HEK293 (cell line): ENCODE results near the gene TECPR2.

ENCODE experiments used
- GLIS2 ChIP-seq: fragments of 450-650 bp; formaldehyde crosslinking; IDR thresholded peaks from 2 replicates; pipeline ENCODE4 v1.5.1; 2016; ENCODE audit warnings: missing biosample characterization, missing genetic modification characterization
- KLF8 ChIP-seq: fragments of 450-650 bp; formaldehyde crosslinking; IDR thresholded peaks from 2 replicates; pipeline ENCODE4 v1.5.1; 2016; ENCODE audit warnings: missing biosample characterization, missing genetic modification characterization
- OSR2 ChIP-seq: fragments of 450-650 bp; formaldehyde crosslinking; IDR thresholded peaks from 2 replicates; pipeline ENCODE4 v1.5.1; 2016; ENCODE audit warnings: missing biosample characterization, missing genetic modification characterization
- PRDM1 ChIP-seq: fragments of 450-650 bp; formaldehyde crosslinking; IDR thresholded peaks from 2 replicates; pipeline ENCODE4; 2016; ENCODE audit warnings: missing biosample characterization, missing genetic modification characterization
- REST ChIP-seq: fragments of 450-650 bp; formaldehyde crosslinking; IDR thresholded peaks from 2 replicates; pipeline ENCODE4 v1.5.1; 2016; ENCODE audit warnings: missing biosample characterization, missing genetic modification characterization
- ZBTB11 ChIP-seq: fragments of 450-650 bp; formaldehyde crosslinking; conservative IDR thresholded peaks from 2 replicates; pipeline ENCODE4 v1.5.1; 2016; ENCODE audit warnings: low read depth, missing biosample characterization, missing genetic modification characterization
- ZBTB17 ChIP-seq: fragments of 450-650 bp; formaldehyde crosslinking; IDR thresholded peaks from 2 replicates; pipeline ENCODE4 v1.5.1; 2016; ENCODE audit warnings: missing biosample characterization, missing genetic modification characterization
- ZEB2 ChIP-seq: fragments of 450-650 bp; formaldehyde crosslinking; IDR thresholded peaks from 2 replicates; pipeline ENCODE4 v1.5.1; 2016; ENCODE audit warnings: missing biosample characterization, missing genetic modification characterization
- ZIC2 ChIP-seq: fragments of 450-650 bp; formaldehyde crosslinking; IDR thresholded peaks from 2 replicates; pipeline ENCODE4 v1.5.1; 2016; ENCODE audit warnings: missing biosample characterization, missing genetic modification characterization
- ZNF221 ChIP-seq: fragments of 450-650 bp; formaldehyde crosslinking; IDR thresholded peaks from 2 replicates; pipeline ENCODE4 v1.5.1; 2017; ENCODE audit warnings: missing biosample characterization, missing genetic modification characterization, borderline replicate concordance
- ZNF23 ChIP-seq: fragments of 450-650 bp; formaldehyde crosslinking; IDR thresholded peaks from 2 replicates; pipeline ENCODE4 v1.5.1; 2016; ENCODE audit warnings: missing biosample characterization, missing genetic modification characterization, borderline replicate concordance
- ZNF324 ChIP-seq: fragments of 450-650 bp; formaldehyde crosslinking; IDR thresholded peaks from 2 replicates; pipeline ENCODE4 v1.5.1; 2016; ENCODE audit warnings: missing biosample characterization, missing genetic modification characterization
- ZNF354C ChIP-seq: fragments of 450-650 bp; formaldehyde crosslinking; IDR thresholded peaks from 2 replicates; pipeline ENCODE4 v1.5.1; 2016; ENCODE audit warnings: missing biosample characterization, missing genetic modification characterization, low read depth, borderline replicate concordance
- ZNF585B ChIP-seq: fragments of 450-650 bp; formaldehyde crosslinking; IDR thresholded peaks from 2 replicates; pipeline ENCODE4 v1.5.1; 2016; ENCODE audit warnings: missing biosample characterization, missing genetic modification characterization
- ZNF596 ChIP-seq: fragments of 450-650 bp; IDR thresholded peaks from 2 replicates; pipeline ENCODE4 v1.5.0; 2018; ENCODE audit warnings: missing biosample characterization, mild to moderate bottlenecking, missing genetic modification characterization, moderate library complexity
- TF ChIP-seq, protein P1 (sequence below): fragments of 450-650 bp; formaldehyde crosslinking; IDR thresholded peaks from 2 replicates; pipeline ENCODE4 v1.5.1; 2016; ENCODE audit warnings: missing biosample characterization, missing genetic modification characterization
- TF ChIP-seq, protein P2 (sequence below): fragments of 450-650 bp; formaldehyde crosslinking; IDR thresholded peaks from 2 replicates; pipeline ENCODE4 v1.5.1; 2016; ENCODE audit warnings: missing biosample characterization, missing genetic modification characterization
- TF ChIP-seq, protein P3 (sequence below): fragments of 450-650 bp; formaldehyde crosslinking; IDR thresholded peaks from 2 replicates; pipeline ENCODE4 v1.5.1; 2016; ENCODE audit warnings: missing biosample characterization, missing genetic modification characterization
- TF ChIP-seq, protein P4 (sequence below): fragments of 450-650 bp; formaldehyde crosslinking; IDR thresholded peaks from 2 replicates; pipeline ENCODE4 v1.5.1; 2016; ENCODE audit warnings: missing biosample characterization, missing genetic modification characterization

TECPR2 gene

DNA sequence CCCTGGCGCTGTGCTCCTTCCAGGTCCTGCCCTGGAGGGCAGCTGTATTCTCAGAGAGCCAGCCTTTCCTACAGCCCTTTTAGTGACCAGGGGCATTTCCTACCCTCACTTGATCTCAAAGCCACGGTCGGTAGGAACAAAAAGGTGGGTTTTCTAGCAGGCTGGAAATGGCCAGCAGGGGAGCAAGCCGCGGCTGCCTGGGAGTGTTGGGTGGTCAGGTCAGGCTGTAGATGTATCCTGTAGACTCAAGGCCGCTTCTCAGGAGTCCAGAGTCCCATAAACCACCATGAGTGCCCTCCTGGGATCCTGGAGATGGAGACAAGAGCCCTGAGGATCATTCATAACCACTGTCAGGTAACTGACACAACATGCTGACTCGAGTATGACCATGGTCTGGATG is 18.7 kb upstream of the TECPR2 start (continued):
- TF ChIP-seq, protein P1, sequence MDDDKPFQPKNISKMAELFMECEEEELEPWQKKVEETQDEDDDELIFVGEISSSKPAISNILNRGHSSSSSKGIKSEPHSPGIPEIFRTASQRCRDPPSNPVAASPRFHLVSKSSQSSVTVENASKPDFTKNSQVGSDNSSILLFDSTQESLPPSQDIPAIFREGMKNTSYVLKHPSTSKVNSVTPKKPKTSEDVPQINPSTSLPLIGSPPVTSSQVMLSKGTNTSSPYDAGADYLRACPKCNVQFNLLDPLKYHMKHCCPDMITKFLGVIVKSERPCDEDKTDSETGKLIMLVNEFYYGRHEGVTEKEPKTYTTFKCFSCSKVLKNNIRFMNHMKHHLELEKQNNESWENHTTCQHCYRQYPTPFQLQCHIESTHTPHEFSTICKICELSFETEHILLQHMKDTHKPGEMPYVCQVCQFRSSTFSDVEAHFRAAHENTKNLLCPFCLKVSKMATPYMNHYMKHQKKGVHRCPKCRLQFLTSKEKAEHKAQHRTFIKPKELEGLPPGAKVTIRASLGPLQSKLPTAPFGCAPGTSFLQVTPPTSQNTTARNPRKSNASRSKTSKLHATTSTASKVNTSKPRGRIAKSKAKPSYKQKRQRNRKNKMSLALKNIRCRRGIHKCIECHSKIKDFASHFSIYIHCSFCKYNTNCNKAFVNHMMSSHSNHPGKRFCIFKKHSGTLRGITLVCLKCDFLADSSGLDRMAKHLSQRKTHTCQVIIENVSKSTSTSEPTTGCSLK (tag by site-specific recombination), result no peak
- TF ChIP-seq KLF8 (no peak), ZNF23 (no peak), PRDM1 (no peak), OSR2 (tag by site-specific recombination) (no peak), ZNF596 (no peak), ZBTB17 (tag by site-specific recombination) (no peak), ZNF585B (no peak), ZEB2 (tag by site-specific recombination) (no peak), ZBTB11 (tag by site-specific recombination) (no peak), ZIC2 (tag by site-specific recombination) (no peak), ZNF354C (tag by site-specific recombination) (no peak), GLIS2 (no peak), REST (no peak), ZNF324 (tag by site-specific recombination) (no peak), ZNF221 (tag by site-specific recombination) (no peak)
- TF ChIP-seq, protein P2, sequence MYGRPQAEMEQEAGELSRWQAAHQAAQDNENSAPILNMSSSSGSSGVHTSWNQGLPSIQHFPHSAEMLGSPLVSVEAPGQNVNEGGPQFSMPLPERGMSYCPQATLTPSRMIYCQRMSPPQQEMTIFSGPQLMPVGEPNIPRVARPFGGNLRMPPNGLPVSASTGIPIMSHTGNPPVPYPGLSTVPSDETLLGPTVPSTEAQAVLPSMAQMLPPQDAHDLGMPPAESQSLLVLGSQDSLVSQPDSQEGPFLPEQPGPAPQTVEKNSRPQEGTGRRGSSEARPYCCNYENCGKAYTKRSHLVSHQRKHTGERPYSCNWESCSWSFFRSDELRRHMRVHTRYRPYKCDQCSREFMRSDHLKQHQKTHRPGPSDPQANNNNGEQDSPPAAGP (tag by site-specific recombination), result no peak
- TF ChIP-seq, protein P3, sequence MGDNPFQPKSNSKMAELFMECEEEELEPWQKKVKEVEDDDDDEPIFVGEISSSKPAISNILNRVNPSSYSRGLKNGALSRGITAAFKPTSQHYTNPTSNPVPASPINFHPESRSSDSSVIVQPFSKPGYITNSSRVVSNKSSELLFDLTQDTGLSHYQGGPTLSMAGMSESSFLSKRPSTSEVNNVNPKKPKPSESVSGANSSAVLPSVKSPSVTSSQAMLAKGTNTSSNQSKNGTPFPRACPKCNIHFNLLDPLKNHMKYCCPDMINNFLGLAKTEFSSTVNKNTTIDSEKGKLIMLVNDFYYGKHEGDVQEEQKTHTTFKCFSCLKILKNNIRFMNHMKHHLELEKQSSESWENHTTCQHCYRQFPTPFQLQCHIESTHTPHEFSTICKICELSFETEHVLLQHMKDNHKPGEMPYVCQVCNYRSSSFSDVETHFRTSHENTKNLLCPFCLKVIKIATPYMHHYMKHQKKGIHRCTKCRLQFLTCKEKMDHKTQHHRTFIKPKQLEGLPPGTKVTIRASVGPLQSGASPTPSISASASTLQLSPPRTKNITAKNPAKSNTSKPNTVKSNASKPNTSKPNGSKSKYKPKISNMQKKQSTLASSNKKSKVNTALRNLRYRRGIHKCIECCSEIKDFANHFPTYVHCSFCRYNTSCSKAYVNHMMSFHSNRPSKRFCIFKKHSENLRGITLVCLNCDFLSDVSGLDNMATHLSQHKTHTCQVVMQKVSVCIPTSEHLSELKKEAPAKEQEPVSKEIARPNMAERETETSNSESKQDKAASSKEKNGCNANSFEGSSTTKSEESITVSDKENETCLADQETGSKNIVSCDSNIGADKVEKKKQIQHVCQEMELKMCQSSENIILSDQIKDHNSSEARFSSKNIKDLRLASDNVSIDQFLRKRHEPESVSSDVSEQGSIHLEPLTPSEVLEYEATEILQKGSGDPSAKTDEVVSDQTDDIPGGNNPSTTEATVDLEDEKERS (tag by site-specific recombination), result no peak
- TF ChIP-seq, protein P4, sequence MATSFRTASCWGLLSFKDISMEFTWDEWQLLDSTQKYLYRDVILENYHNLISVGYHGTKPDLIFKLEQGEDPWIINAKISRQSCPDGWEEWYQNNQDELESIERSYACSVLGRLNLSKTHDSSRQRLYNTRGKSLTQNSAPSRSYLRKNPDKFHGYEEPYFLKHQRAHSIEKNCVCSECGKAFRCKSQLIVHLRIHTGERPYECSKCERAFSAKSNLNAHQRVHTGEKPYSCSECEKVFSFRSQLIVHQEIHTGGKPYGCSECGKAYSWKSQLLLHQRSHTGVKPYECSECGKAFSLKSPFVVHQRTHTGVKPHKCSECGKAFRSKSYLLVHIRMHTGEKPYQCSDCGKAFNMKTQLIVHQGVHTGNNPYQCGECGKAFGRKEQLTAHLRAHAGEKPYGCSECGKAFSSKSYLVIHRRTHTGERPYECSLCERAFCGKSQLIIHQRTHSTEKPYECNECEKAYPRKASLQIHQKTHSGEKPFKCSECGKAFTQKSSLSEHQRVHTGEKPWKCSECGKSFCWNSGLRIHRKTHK (tag by site-specific recombination), result no peak
